Right lobe of liver (tissue), 6 donors: ENCODE data around the gene CEACAM19. TPM values are rescaled to one million over a fixed set of nuclear protein-coding genes. Genes with fewer than 3 reads are reported as not detected.

ENCODE experiments used
- ATAC-seq, 4 donors: fragments of 200-7000 bp; cut with Tn5 transposase; one replicate each; pipeline ENCODE4 v1.9.1; 2020; ENCODE audit warnings: mild to moderate bottlenecking in 4 of 4, moderate library complexity in 4 of 4
- DNase-seq, 3 donors: peaks; one replicate each; pipeline ENCODE4 v3.0.0-alpha.2; 2020
- H3K27ac ChIP-seq, 3 donors: fragments of 200-600 bp; one replicate each; pipeline ENCODE4 v1.8.0; 2022
- H3K27me3 ChIP-seq, 2 donors: fragments of 200-600 bp; one replicate each; pipeline ENCODE4 v1.8.0; 2022
- H3K36me3 ChIP-seq, 4 donors: fragments of 200-600 bp; sonication (generic) in 1 of 4; one replicate each; pipeline versions ENCODE4 v1.5.1 to v1.8.0; 2017 to 2022; ENCODE audit warnings: control low read depth in 1 of 4
- H3K4me1 ChIP-seq, 4 donors: fragments of 200-600 bp; sonication (generic) in 1 of 4; one replicate each; pipeline versions ENCODE4 v1.5.1 to v1.8.0; 2017 to 2022; ENCODE audit warnings: control low read depth in 1 of 4
- H3K4me3 ChIP-seq, 3 donors: fragments of 200-600 bp; one replicate each; pipeline ENCODE4 v1.8.0; 2022
- H3K9me3 ChIP-seq, 4 donors: fragments of 200-600 bp; sonication (generic) in 1 of 4; one replicate each; pipeline versions ENCODE4 v1.5.1 to v1.8.0; 2017 to 2022; ENCODE audit warnings: control low read depth in 1 of 4
- POLR2A ChIP-seq: fragments of 450-650 bp; IDR thresholded peaks from one replicate; pipeline ENCODE4 v1.6.1; 2017; ENCODE audit warnings: antibody characterized with exemption, mild to moderate bottlenecking
- WGBS: methylation state at CpG from one replicate; pipeline ENCODE4 v1.1.6; 2018; ENCODE audit warnings: low coverage, low lambda C conversion rate; ENCODE audit not compliant: insufficient coverage; ENCODE audit errors: missing lambda C conversion rate; 5-methylcytosine and 5-hydroxymethylcytosine counted together
- intact Hi-C, 2 donors: fragments of 100-400 bp; cut with DNase I; formaldehyde crosslinking; loops; one replicate each; pipeline versions ENCODE4 v1.11.2 to v1.14.1; 2022
- total RNA-seq, 6 experiments: library from RNA; depleted of rRNA in 2 of 6; stranded (reverse); fragments of >200 nt in 2 of 6; fragmentation: NEBNext Ultra II Directional in 3 of 6; extraction: Animal tissue kit (Norgen Biotek cat#: 25700) in 3 of 6; gene quantifications; one replicate each; pipeline versions ENCODE4 v1.1.0 to v1.2.4, GENCODE V29; 2016 to 2023
- TF ChIP-seq, protein P1 (sequence below), 4 donors: fragments of 200-600 bp in 3 of 4; fragments of 450-650 bp in 1 of 4; IDR thresholded peaks; one replicate each; pipeline versions ENCODE4 v1.5.1 to v1.8.0; 2016 to 2022; ENCODE audit warnings: antibody characterized with exemption in 4 of 4, mild to moderate bottlenecking in 2 of 4
- donor health status: DM: no; HTN: yes; CAD: no.
- donor health status: DM: no; HTN: no; CAD: no.
- donor health status: DM: no; HTN: no; CAD: no.
- donor health status: DM: no; HTN: yes; CAD: no.
- donor health status: DM: no; HTN: yes; CAD: no.

CEACAM19 gene
- total RNA-seq, 6 experiments from 2014 or later, result 3.3 to 9.0 (median 4.5) TPM

DNA sequence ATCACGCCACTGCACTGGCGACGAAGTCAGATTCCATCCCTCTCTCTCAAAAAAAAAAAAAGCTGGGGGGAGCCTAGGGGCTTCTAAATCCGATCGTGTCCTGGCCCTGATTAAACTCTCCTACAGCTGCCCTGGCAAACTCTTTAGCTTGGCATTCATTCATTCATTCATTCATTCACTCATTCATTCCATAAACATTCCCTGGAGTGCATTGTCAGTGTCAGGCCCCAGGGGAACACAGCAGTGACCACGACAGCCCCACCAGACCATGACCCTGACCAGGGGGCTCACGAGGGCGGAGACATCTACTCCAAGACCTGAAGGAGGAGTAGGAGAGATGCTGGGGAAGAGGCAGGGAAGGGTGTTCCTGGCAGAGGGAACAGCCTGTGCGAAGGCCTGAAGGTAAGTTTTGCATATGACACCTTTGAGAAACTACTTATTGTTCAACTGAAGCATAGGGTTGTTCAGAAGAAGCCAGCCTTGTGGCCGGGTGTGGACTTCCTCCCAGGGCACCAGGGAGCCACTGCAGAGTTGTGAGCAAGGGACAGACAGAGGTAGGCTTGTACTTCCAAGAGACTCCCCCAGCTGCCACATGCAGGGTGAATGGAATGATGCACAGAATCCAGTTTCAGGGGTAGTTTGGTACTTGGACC is 52.1 kb downstream of the CEACAM19 start:
- ATAC-seq, result peak; percentile 1 to 2 (median 1)
- TF ChIP-seq POLR2A, result no peak
- TF ChIP-seq, protein P1, sequence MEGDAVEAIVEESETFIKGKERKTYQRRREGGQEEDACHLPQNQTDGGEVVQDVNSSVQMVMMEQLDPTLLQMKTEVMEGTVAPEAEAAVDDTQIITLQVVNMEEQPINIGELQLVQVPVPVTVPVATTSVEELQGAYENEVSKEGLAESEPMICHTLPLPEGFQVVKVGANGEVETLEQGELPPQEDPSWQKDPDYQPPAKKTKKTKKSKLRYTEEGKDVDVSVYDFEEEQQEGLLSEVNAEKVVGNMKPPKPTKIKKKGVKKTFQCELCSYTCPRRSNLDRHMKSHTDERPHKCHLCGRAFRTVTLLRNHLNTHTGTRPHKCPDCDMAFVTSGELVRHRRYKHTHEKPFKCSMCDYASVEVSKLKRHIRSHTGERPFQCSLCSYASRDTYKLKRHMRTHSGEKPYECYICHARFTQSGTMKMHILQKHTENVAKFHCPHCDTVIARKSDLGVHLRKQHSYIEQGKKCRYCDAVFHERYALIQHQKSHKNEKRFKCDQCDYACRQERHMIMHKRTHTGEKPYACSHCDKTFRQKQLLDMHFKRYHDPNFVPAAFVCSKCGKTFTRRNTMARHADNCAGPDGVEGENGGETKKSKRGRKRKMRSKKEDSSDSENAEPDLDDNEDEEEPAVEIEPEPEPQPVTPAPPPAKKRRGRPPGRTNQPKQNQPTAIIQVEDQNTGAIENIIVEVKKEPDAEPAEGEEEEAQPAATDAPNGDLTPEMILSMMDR (IDR thresholded peaks at IDR 0.05), result no peak
- no peaks in the 10 kb centered on the region for H3K9me3 ChIP-seq
- peaks cover 0 to 68% (median 23%) of the 10 kb centered on the region in 4 donors for H3K4me1 ChIP-seq
- intact Hi-C loops, result loop anchor here in 1 of 2 donors (5.0 kb wide), 1 partner anchor 49 kb away; no protein-coding TSS in a partner anchor
- DNase-seq, result no peak
- H3K4me3 ChIP-seq, result peak overlapping the region; percentile 29 to 56 (median 35)
- no peaks in the 10 kb centered on the region for H3K27me3 ChIP-seq
- H3K27ac ChIP-seq, result peak overlapping the region; percentile 29 to 91 (median 82)
- no peaks in the 10 kb centered on the region for H3K36me3 ChIP-seq
- WGBS, result 43% methylated on average over 8 of the region's 10 CpGs

DNA sequence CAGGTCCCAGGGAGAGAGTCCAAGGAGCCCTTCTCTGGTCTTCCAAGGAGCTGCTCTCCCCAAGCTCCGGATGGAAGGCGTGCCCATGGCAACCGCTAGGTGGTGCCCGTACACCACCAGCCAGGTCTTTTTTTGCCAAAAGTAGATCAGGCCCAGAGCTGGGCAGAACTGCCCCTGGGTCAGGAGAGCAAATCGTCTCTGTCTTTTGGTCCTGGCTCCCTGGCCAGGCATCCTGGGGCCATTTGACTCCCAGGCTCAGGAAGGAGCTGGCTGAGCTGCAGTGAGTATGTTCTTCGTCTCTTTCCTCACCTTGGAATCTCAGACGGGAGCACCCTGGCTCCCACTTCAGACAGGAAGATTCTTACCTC is 52.7 kb downstream of the CEACAM19 start:
- H3K9me3 ChIP-seq, result no peaks in the 10 kb centered on the region
- ATAC-seq, result peak; percentile 68 to 80 (median 71)
- no peaks in the 10 kb centered on the region for H3K36me3 ChIP-seq
- DNase-seq, result peak; percentile 80 to 91 (median 88)
- TF ChIP-seq, protein P1 (IDR thresholded peaks at IDR 0.05), result peak; percentile 97 to 99 (median 99)
- TF ChIP-seq POLR2A, result peak; percentile 82
- H3K27ac ChIP-seq, result peak overlapping the region; percentile 22 to 91 (median 82)
- peak overlapping the region; percentile 29 to 56 (median 35) for H3K4me3 ChIP-seq
- H3K27me3 ChIP-seq, result no peaks in the 10 kb centered on the region
- 20% methylated on average over 1 of the region's 7 CpGs for WGBS
- intact Hi-C loops, result loop anchor here in 1 of 2 donors (5.0 kb wide), 1 partner anchor 48 kb away; no protein-coding TSS in a partner anchor
- peaks cover 0 to 65% (median 22%) of the 10 kb centered on the region in 4 donors for H3K4me1 ChIP-seq

DNA sequence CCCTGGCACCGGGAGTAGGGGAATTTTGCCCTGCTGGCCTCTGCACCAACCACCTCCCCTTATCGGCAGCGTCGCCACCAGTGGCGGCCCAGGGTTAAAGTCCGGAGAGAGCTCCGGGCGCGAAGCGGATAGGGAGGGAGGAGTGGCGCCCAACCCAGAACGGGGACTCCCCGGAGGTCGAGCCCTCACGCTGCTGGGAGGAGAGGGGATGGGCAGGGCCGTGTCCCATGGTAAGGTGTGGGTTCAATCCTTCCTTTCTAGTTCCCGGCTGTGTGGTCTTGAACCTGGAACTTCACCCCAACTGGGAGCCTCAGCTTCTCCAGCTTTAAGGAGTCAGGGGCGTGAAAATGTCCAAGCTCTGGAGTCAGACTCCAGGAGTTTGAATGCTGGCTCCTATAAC is 54.0 kb downstream of the CEACAM19 start:
- WGBS, result 14% methylated on average over 11 of the region's 18 CpGs
- H3K36me3 ChIP-seq, result no peaks in the 10 kb centered on the region
- H3K9me3 ChIP-seq, result no peaks in the 10 kb centered on the region
- ATAC-seq (peak; percentile 74 to 85 (median 80)), DNase-seq (peak; percentile 93 to 96 (median 96))
- peak overlapping the region; percentile 3 to 56 (median 24) for H3K4me3 ChIP-seq
- peaks cover 0 to 59% (median 18%) of the 10 kb centered on the region in 4 donors for H3K4me1 ChIP-seq
- TF ChIP-seq POLR2A, result peak; percentile 46
- TF ChIP-seq, protein P1 (IDR thresholded peaks at IDR 0.05), result no peak
- intact Hi-C loops, result no loop called here
- H3K27ac ChIP-seq, result peak overlapping the region; percentile 47 to 91 (median 69)
- no peaks in the 10 kb centered on the region for H3K27me3 ChIP-seq

DNA sequence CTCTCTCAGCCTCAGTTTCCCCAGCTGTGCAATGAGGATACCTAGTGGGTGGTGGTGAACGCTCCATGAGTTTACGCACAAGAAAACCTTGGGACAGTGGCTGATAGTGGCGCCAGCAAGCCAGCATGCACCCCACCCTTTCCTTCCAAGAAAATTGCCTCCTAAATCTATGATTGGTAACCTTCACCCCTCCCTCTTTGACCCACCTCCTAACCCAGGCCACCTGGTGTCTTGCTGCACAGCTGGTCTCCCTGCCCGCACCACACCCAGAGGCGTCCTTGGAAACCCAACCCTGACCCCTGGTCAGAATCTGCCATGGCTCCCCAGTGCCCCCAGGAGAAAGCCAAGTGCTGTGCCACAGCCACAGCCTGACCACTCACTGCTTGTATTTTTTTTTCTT is 54.4 kb downstream of the CEACAM19 start:
- peak overlapping the region; percentile 47 to 91 (median 69) for H3K27ac ChIP-seq
- H3K4me1 ChIP-seq, result peaks cover 0 to 59% (median 16%) of the 10 kb centered on the region in 4 donors
- peak; percentile 60 to 78 (median 72) for DNase-seq
- intact Hi-C loops, result no loop called here
- no peaks in the 10 kb centered on the region for H3K27me3 ChIP-seq
- no peaks in the 10 kb centered on the region for H3K9me3 ChIP-seq
- peak overlapping the region; percentile 3 to 24 (median 23) for H3K4me3 ChIP-seq
- H3K36me3 ChIP-seq, result no peaks in the 10 kb centered on the region
- peak; percentile 18 to 51 (median 36) for ATAC-seq
- 32% methylated on average over 2 of the region's 5 CpGs for WGBS
- TF ChIP-seq, protein P1 (IDR thresholded peaks at IDR 0.05), result no peak
- TF ChIP-seq POLR2A, result no peak
